Neutrophil (primary cell): ENCODE results near the gene TGFB1.
A peak's percentile ranks its signal among the peaks of the same experiment; 100 is the strongest.
"Not testable (repeated sequence)": the region's sequence is repeated elsewhere in the genome, so short reads cannot be mapped to it uniquely, and the experiment has no call there.

ENCODE experiments used
- H3K27ac ChIP-seq: fragments of 200-600 bp; sonication (generic); 2 replicates; pipeline ENCODE4 v1.5.1; 2016; ENCODE audit warnings: mild to moderate bottlenecking, moderate library complexity
- H3K27me3 ChIP-seq: fragments of 200-600 bp; sonication (generic); 2 replicates; pipeline ENCODE4 v1.6.0; 2016; ENCODE audit warnings: mild to moderate bottlenecking
- H3K36me3 ChIP-seq: fragments of 200-600 bp; sonication (generic); 2 replicates; pipeline ENCODE4 v1.5.1; 2017
- H3K4me1 ChIP-seq, 2 experiments: fragments of 200-600 bp in 1 of 2; sonication (generic) in 1 of 2; 1 replicate in 1 of 2; 2 replicates in 1 of 2; pipeline versions ENCODE4 v1.5.1 to v1.6.1; 2013 to 2016; ENCODE audit warnings: low read depth in 1 of 2, low read length in 1 of 2, mild to moderate bottlenecking in 1 of 2, moderate library complexity in 1 of 2; ENCODE audit not compliant: control insufficient read depth in 1 of 2, insufficient read depth in 1 of 2
- H3K4me3 ChIP-seq, 2 experiments: fragments of 200-600 bp in 1 of 2; sonication (generic) in 1 of 2; 1 replicate in 1 of 2; 2 replicates in 1 of 2; pipeline ENCODE4 v1.5.1; 2013 to 2016; ENCODE audit warnings: low read depth in 1 of 2, low read length in 1 of 2, mild to moderate bottlenecking in 1 of 2, moderate library complexity in 1 of 2
- H3K9me3 ChIP-seq: fragments of 200-600 bp; sonication (generic); 2 replicates; pipeline ENCODE4 v1.5.1; 2016
- TF ChIP-seq, protein P1 (sequence below): fragments of 200-600 bp; sonication (generic); IDR thresholded peaks from 2 replicates; pipeline ENCODE4 v1.5.1; 2016; ENCODE audit warnings: antibody characterized with exemption

TGFB1 gene

DNA sequence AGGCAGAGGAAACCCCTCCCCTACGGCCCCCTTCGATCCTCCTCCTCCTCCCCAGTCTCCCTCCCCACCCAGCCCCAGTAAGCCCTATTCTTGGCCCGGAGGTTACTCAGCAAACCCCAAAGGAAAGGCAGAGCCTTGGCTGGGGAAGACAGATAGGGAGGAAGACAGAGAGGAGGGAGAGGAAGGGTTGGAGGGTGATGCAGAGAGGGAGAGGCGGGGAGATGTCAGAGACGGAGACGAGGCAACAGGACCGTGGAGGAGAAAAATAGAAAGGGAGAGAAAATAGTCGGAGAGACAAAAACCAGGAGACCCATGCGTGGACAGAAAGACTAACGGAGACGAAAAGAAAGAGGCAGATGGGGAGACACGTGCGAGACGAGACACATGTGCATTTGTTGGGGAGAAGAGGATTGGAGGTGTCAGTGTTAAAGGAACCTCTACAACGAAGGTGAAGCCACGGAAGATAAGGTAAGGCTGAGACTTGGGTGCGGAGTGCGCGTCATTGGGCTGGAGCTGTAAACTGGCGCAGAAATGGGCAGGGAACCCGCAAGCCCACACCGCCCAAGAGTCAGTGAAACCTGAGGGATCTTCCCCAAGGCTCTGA is 2.9 kb downstream of the TGFB1 start:
- Histone ChIP-seq H3K27ac (peak overlapping the region; percentile 98), H3K4me1 (peaks cover 54 to 65% of the 10 kb centered on the region in 2 experiments), H3K9me3 (no peaks in the 10 kb centered on the region), H3K36me3 (peaks cover 32% of the 10 kb centered on the region), H3K4me3 (peak overlapping the region; percentile 98 to 100), H3K27me3 (no peaks in the 10 kb centered on the region)
- TF ChIP-seq, protein P1, sequence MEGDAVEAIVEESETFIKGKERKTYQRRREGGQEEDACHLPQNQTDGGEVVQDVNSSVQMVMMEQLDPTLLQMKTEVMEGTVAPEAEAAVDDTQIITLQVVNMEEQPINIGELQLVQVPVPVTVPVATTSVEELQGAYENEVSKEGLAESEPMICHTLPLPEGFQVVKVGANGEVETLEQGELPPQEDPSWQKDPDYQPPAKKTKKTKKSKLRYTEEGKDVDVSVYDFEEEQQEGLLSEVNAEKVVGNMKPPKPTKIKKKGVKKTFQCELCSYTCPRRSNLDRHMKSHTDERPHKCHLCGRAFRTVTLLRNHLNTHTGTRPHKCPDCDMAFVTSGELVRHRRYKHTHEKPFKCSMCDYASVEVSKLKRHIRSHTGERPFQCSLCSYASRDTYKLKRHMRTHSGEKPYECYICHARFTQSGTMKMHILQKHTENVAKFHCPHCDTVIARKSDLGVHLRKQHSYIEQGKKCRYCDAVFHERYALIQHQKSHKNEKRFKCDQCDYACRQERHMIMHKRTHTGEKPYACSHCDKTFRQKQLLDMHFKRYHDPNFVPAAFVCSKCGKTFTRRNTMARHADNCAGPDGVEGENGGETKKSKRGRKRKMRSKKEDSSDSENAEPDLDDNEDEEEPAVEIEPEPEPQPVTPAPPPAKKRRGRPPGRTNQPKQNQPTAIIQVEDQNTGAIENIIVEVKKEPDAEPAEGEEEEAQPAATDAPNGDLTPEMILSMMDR: no peak

DNA sequence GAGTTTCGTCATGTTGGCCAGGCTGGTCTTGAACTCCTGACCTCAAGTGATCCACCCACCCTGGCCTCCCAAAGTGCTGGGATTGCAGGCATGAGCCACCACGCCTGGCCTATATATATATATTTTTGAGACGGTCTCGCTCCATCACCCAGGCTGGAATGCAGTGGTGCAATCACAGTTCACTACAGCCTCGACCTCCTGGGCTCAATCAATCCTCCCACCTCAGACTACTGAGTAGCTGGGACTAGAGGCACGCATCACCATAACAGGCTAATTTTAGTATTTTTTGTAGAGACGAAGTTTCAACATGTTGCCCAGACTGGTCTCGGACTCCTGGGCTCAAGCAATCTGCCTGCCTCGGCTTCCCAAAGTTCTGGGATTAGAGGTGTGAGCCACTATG is 6.8 kb downstream of the TGFB1 start:
- H3K9me3 ChIP-seq, H3K4me3 ChIP-seq, H3K27me3 ChIP-seq: not testable (repeated sequence)
- Histone ChIP-seq H3K27ac (peak overlapping the region; percentile 98), H3K4me1 (peaks cover 66 to 75% of the 10 kb centered on the region in 2 experiments), H3K36me3 (peaks cover 57% of the 10 kb centered on the region)

DNA sequence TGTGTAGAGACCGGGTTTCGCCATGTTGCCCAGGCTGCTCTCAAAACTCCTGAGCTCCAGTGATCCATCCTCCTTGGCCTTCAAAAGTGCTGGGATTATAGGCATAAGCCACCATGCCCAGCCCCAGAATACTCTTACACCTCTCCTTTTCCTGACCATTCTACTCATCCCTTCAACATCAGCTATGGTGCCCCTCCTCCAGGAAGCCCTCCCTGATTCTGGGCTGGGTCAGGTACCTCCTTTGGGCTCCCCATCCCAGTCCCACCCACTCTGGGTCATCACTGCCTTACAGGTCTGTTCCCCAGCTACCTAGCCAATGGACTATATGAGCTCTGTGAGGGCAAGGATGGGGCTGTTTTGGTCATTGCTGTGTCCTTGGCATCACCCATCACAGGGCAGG is 9.6 kb downstream of the TGFB1 start:
- TF ChIP-seq, protein P1: no peak
- H3K4me3 ChIP-seq: no peak overlapping the region
- H3K27me3 ChIP-seq: no peaks in the 10 kb centered on the region
- H3K36me3 ChIP-seq: peaks cover 84% of the 10 kb centered on the region
- H3K27ac ChIP-seq: peak overlapping the region; percentile 59
- no peaks in the 10 kb centered on the region for H3K9me3 ChIP-seq
- peaks cover 70 to 74% of the 10 kb centered on the region in 2 experiments for H3K4me1 ChIP-seq

DNA sequence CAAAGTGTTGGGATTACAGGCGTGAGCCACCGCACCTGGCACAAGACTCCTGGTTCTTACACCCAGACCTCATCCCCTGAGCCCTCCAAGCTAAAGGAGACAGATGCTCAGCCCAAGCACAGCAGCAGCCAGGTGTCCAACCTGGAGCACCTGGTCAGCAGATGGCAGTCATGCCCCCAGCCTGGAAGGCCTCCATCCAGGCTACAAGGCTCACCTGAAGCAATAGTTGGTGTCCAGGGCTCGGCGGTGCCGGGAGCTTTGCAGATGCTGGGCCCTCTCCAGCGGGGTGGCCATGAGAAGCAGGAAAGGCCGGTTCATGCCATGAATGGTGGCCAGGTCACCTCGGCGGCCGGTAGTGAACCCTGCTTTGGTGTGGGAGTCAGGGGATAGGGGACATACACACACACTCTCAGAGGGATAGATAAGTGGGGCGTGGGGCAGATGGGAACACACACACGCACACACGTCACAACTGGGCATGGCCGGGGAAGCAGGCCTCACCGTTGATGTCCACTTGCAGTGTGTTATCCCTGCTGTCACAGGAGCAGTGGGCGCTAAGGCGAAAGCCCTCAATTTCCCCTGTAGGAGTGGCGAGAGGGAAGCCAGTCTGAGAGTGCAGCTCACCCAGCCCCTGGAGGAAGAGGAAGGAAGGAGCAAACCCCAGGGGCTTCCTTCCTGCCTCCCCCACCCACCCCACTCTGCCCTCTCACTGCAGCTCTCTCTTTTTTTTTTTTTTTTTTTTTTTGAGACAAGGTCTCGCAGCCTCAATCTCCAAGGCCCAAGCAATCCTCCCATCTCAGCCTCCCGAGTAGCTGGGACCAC is 11.8 kb downstream of the TGFB1 start:
- Histone ChIP-seq H3K27me3 (no peaks in the 10 kb centered on the region), H3K9me3 (no peaks in the 10 kb centered on the region), H3K4me1 (peaks cover 65 to 78% of the 10 kb centered on the region in 2 experiments), H3K36me3 (peaks cover 93% of the 10 kb centered on the region), H3K4me3 (peak overlapping the region; percentile 66 to 69), H3K27ac (peak overlapping the region; percentile 91)
- TF ChIP-seq, protein P1: peak; percentile 30

DNA sequence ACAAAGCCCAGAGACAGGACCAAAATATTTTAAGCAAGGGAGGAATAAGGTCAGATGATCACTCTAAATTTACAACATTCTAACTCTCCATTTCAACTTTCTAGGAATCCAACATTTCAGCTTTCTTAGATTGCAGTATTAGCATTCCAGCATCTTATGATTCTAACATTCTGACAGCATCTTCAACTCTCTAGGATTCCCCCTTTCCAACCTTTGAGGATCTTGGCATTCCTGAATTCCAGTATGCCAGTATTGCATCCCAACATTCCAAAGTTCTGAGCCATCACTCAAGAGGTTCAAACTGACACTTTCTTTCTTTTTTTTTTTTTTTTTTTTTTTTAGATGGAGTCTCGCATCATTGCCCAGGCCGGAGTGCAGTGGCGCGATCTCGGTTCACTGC is 13.8 kb downstream of the TGFB1 start:
- no peaks in the 10 kb centered on the region for H3K27me3 ChIP-seq
- peaks cover 83 to 97% of the 10 kb centered on the region in 2 experiments for H3K4me1 ChIP-seq
- TF ChIP-seq, protein P1: no peak

DNA sequence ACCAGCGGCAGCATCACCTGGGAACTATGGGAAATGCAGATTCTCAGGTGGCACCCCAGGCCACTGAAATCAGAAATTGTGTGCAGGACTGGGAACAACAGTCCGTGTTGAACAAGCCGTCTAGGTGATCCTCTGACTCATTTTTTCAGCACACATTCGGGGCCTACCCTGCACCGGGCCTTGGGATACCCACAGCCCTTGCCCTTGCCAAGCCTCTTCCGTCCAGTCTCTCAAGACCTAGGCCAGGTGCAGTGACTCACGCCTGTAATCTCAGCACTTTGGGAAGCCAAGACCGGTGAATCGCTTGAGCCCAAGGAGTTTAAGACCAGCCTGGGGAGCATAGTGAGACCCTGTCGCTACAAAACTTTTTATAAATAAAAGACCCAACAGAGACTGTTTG is 18.3 kb downstream of the TGFB1 start:
- Histone ChIP-seq H3K9me3 (no peaks in the 10 kb centered on the region), H3K4me3 (peak overlapping the region; percentile 58 to 62), H3K27ac (peak overlapping the region; percentile 94), H3K27me3 (no peaks in the 10 kb centered on the region), H3K4me1 (peaks cover 72 to 90% of the 10 kb centered on the region in 2 experiments), H3K36me3 (peaks cover 79% of the 10 kb centered on the region)
- TF ChIP-seq, protein P1: no peak

More for the DNA sequence above, 13.8 kb downstream of the TGFB1 start:
- H3K4me3 ChIP-seq: no peak overlapping the region
- H3K27ac ChIP-seq: peak overlapping the region; percentile 91
- peaks cover 83% of the 10 kb centered on the region for H3K36me3 ChIP-seq
- no peaks in the 10 kb centered on the region for H3K9me3 ChIP-seq
